H9 (cell line): ENCODE results near the gene PPP1R9A. TPM values are rescaled to one million over a fixed set of nuclear protein-coding genes. Genes with fewer than 3 reads are reported as not detected.

Source experiments
- DNase-seq: peaks from one replicate; pipeline ENCODE4 v3.0.0-alpha.2; 2017
- H2AFZ ChIP-seq: one replicate; pipeline ENCODE4 v1.6.1; 2013; ENCODE audit warnings: mild to moderate bottlenecking, low read length, control low read depth, moderate library complexity
- H2AK5ac ChIP-seq: 2 replicates; pipeline ENCODE4 v1.6.1; 2013; ENCODE audit warnings: low read length, control low read depth, mixed read lengths; ENCODE audit not compliant: insufficient read length
- H2BK120ac ChIP-seq: one replicate; pipeline ENCODE4 v1.6.1; 2013; ENCODE audit warnings: low read depth, mild to moderate bottlenecking, low read length, control low read depth, inconsistent platforms; ENCODE audit not compliant: poor library complexity, severe bottlenecking
- H2BK12ac ChIP-seq: 2 replicates; pipeline ENCODE4 v1.6.1; 2013; ENCODE audit warnings: low read length, control low read depth, mixed read lengths, low read depth; ENCODE audit not compliant: insufficient read length
- H2BK15ac ChIP-seq: 2 replicates; pipeline ENCODE4 v1.6.1; 2013; ENCODE audit warnings: low read depth, low read length, control low read depth
- H2BK20ac ChIP-seq: one replicate; pipeline ENCODE4 v1.6.1; 2013; ENCODE audit warnings: low read depth, mild to moderate bottlenecking, low read length, control low read depth, inconsistent platforms; ENCODE audit not compliant: poor library complexity, severe bottlenecking
- H2BK5ac ChIP-seq: 2 replicates; pipeline ENCODE4 v1.6.1; 2013; ENCODE audit warnings: low read length, control low read depth, mixed read lengths; ENCODE audit not compliant: insufficient read length
- H3K14ac ChIP-seq: 2 replicates; pipeline ENCODE4 v1.6.1; 2013; ENCODE audit warnings: low read length, control low read depth; ENCODE audit not compliant: insufficient read depth
- H3K18ac ChIP-seq: 2 replicates; pipeline ENCODE4 v1.6.1; 2013; ENCODE audit warnings: low read depth, mild to moderate bottlenecking, mixed read lengths, low read length, control low read depth; ENCODE audit not compliant: insufficient read length
- H3K23ac ChIP-seq: 2 replicates; pipeline ENCODE4 v1.6.1; 2013; ENCODE audit warnings: low read length, control low read depth, mixed read lengths, low read depth; ENCODE audit not compliant: insufficient read length
- H3K23me2 ChIP-seq: 2 replicates; pipeline ENCODE4 v1.6.1; 2013; ENCODE audit warnings: low read depth, mild to moderate bottlenecking, mixed read lengths, low read length, control low read depth; ENCODE audit not compliant: insufficient read length, poor library complexity, severe bottlenecking
- H3K27ac ChIP-seq: 2 replicates; pipeline ENCODE4 v1.5.1; 2013; ENCODE audit warnings: low read length, control low read depth, mixed read lengths, low read depth; ENCODE audit not compliant: insufficient read length
- H3K27me3 ChIP-seq: 2 replicates; pipeline ENCODE4 v1.6.1; 2013; ENCODE audit warnings: low read length, control low read depth, inconsistent platforms; ENCODE audit not compliant: insufficient read depth
- H3K4ac ChIP-seq: 2 replicates; pipeline ENCODE4 v1.6.1; 2013; ENCODE audit warnings: low read depth, mild to moderate bottlenecking, control low read depth, inconsistent platforms, low read length, moderate library complexity
- H3K4me1 ChIP-seq: 2 replicates; pipeline ENCODE4 v1.6.1; 2013; ENCODE audit warnings: low read length, control low read depth, inconsistent platforms; ENCODE audit not compliant: insufficient read depth
- H3K4me2 ChIP-seq: 2 replicates; pipeline ENCODE4 v1.6.1; 2013; ENCODE audit warnings: low read length, control low read depth, mixed read lengths; ENCODE audit not compliant: insufficient read length, insufficient read depth
- H3K56ac ChIP-seq: 2 replicates; pipeline ENCODE4 v1.6.1; 2013; ENCODE audit warnings: low read depth, mild to moderate bottlenecking, mixed read lengths, low read length, control low read depth; ENCODE audit not compliant: insufficient read length
- H3K79me1 ChIP-seq: 2 replicates; pipeline ENCODE4 v1.6.1; 2013; ENCODE audit warnings: low read depth, mild to moderate bottlenecking, moderate library complexity, low read length, control low read depth, inconsistent platforms; ENCODE audit not compliant: insufficient read depth, poor library complexity, severe bottlenecking
- H3K79me2 ChIP-seq: 2 replicates; pipeline ENCODE4 v1.6.1; 2013; ENCODE audit warnings: low read length, control low read depth, inconsistent platforms; ENCODE audit not compliant: insufficient read depth
- H3K9ac ChIP-seq: 2 replicates; pipeline ENCODE4 v1.6.1; 2013; ENCODE audit warnings: low read length, control low read depth, mixed read lengths; ENCODE audit not compliant: insufficient read length; ENCODE audit errors: extremely low read depth
- H3K9me3 ChIP-seq: one replicate; pipeline ENCODE4 v1.6.1; 2013; ENCODE audit warnings: low read depth, low read length, inconsistent platforms; ENCODE audit not compliant: control insufficient read depth
- H3T11ph ChIP-seq: one replicate; pipeline ENCODE4 v1.6.1; 2013; ENCODE audit warnings: mild to moderate bottlenecking, low read length, control low read depth, inconsistent platforms
- H4K20me1 ChIP-seq: one replicate; pipeline ENCODE4 v1.6.1; 2013; ENCODE audit not compliant: control insufficient read depth, insufficient read length, insufficient read depth
- H4K5ac ChIP-seq: 2 replicates; pipeline ENCODE4 v1.6.1; 2013; ENCODE audit warnings: low read depth, mild to moderate bottlenecking, mixed read lengths, low read length, control low read depth; ENCODE audit not compliant: insufficient read length
- H4K8ac ChIP-seq: replicated peaks from 2 replicates; pipeline ENCODE4 v1.6.1; 2013; ENCODE audit warnings: low read length, control low read depth, mixed read lengths, low read depth; ENCODE audit not compliant: insufficient read length
- H4K91ac ChIP-seq: 2 replicates; pipeline ENCODE4 v1.6.1; 2013; ENCODE audit warnings: low read depth, mild to moderate bottlenecking, moderate library complexity, mixed read lengths, low read length, control low read depth; ENCODE audit not compliant: insufficient read length
- H3K27ac Mint-ChIP-seq, 3 experiments: 2 replicates in 2 of 3; 3 replicates in 1 of 3; pipeline ENCODE4 v1.8.0; 2020 to 2021; ENCODE audit warnings: mixed read lengths in 3 of 3, mild to moderate bottlenecking in 1 of 3, moderate library complexity in 1 of 3
- H3K27me3 Mint-ChIP-seq: 2 replicates; pipeline ENCODE4 v1.8.0; 2021; ENCODE audit warnings: low read depth, mild to moderate bottlenecking, moderate library complexity, mixed read lengths
- H3K36me3 Mint-ChIP-seq, 3 experiments: 2 replicates in 2 of 3; 3 replicates in 1 of 3; pipeline ENCODE4 v1.8.0; 2020 to 2021; ENCODE audit warnings: low read depth in 3 of 3, mixed read lengths in 3 of 3; ENCODE audit not compliant: insufficient read depth in 1 of 3
- H3K4me1 Mint-ChIP-seq, 2 experiments: 2 replicates each; pipeline ENCODE4 v1.8.0; 2020; ENCODE audit warnings: mixed read lengths in 2 of 2
- H3K4me3 Mint-ChIP-seq, 2 experiments: 2 replicates in 1 of 2; 3 replicates in 1 of 2; pipeline ENCODE4 v1.8.0; 2020 to 2021; ENCODE audit warnings: mild to moderate bottlenecking in 2 of 2, mixed read lengths in 2 of 2, moderate library complexity in 1 of 2
- H3K9me3 Mint-ChIP-seq, 2 experiments: 2 replicates in 1 of 2; 3 replicates in 1 of 2; pipeline ENCODE4 v1.8.0; 2020; ENCODE audit warnings: mild to moderate bottlenecking in 2 of 2, mixed read lengths in 2 of 2, moderate library complexity in 1 of 2
- CTCF ChIP-seq: fragments of 200-600 bp; sonication (generic); conservative IDR thresholded peaks from 3 replicates; pipeline ENCODE4 v1.8.0; 2021; ENCODE audit warnings: antibody characterized with exemption, mild to moderate bottlenecking
- WGBS: extraction: QIAGEN DNeasy Blood & Tissue Kit; methylation state at CpG from one replicate; pipeline ENCODE4 v1.1.7; 2013; ENCODE audit warnings: missing lambda C conversion rate, low lambda C conversion rate, mixed read lengths; ENCODE audit not compliant: insufficient read length; ENCODE audit errors: extremely low coverage; 5-methylcytosine and 5-hydroxymethylcytosine counted together
- total RNA-seq: library from RNA; stranded (reverse); gene quantifications from 2 replicates; pipeline ENCODE4 v1.2.1, GENCODE V29; 2021

PPP1R9A gene
- total RNA-seq, 1 experiment from 2014 or later = 17.0 TPM

DNA sequence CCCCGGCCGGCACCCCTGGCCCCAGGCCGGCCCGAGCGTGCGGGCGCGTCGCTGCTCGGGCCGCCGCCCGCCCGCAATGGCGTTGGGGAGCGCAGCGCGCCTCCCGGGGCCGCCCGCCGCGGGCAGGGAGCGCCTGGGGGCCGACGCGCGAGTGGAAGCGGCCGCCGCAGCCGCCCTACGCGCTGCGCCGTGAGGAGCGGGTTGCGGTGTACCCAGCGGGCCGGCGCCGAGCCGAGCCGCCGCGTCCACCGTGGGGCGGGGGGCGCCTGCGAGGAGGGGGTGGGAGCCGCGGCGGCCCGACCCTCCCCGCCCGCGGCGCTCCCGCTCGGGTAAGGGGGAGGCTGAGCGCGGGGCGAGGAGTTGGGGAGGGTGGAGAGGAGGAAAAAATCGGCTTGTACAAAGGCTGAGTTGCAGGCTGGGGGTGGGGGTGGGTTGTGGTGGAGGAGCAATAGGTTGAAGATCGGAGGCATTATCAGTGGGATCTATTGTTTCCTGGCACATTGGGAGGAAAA, 473 bp downstream of the PPP1R9A start:
- Histone ChIP-seq H4K20me1 (no peaks in the 10 kb centered on the region), H2AFZ (no peak overlapping the region), H3K14ac (peak overlapping the region; percentile 18), H2BK12ac (no peak overlapping the region), H3K18ac (no peak overlapping the region), H4K8ac (no peak overlapping the region), H3K9ac (peak overlapping the region; percentile 80), H3K27ac (peak overlapping the region; percentile 24), H4K5ac (no peak overlapping the region), H3K23ac (no peak overlapping the region), H2BK5ac (no peak overlapping the region), H2AK5ac (no peak overlapping the region), H2BK120ac (no peak overlapping the region), H3K23me2 (no peaks in the 10 kb centered on the region), H2BK20ac (no peak overlapping the region), H3K79me2 (no peaks in the 10 kb centered on the region), H3K27me3 (no peaks in the 10 kb centered on the region), H3K9me3 (no peaks in the 10 kb centered on the region), H3K79me1 (no peaks in the 10 kb centered on the region), H3K4me1 (peaks cover 8% of the 10 kb centered on the region; the same call in 1 of the 2 replicates), H3K4me2 (peak overlapping the region; percentile 89), H2BK15ac (no peak overlapping the region), H3T11ph (no peak overlapping the region), H4K91ac (no peak overlapping the region), H3K56ac (no peak overlapping the region), H3K4ac (no peak overlapping the region)
- H3K4me1 Mint-ChIP-seq = peaks cover 46 to 49% of the 10 kb centered on the region in 2 experiments
- peak; percentile 42 for DNase-seq
- H3K27ac Mint-ChIP-seq = peak overlapping the region; percentile 95 to 98 (median 96)
- WGBS = no CpG with 5 or more reads among the region's 65 CpGs
- H3K9me3 Mint-ChIP-seq = no peaks in the 10 kb centered on the region
- peak overlapping the region; percentile 79 to 92 for H3K4me3 Mint-ChIP-seq
- peaks cover 5 to 16% (median 5%) of the 10 kb centered on the region in 3 experiments for H3K36me3 Mint-ChIP-seq
- no peak for TF ChIP-seq CTCF
- no peaks in the 10 kb centered on the region for H3K27me3 Mint-ChIP-seq
